GM18526 (cell line): ENCODE data around the gene MT1E.

ENCODE experiments used
- POLR2A ChIP-seq: IDR thresholded peaks from 3 replicates; pipeline ENCODE4 v1.6.1; 2011; ENCODE audit not compliant: insufficient read length; ENCODE audit errors: extremely low read depth

The MT1E gene

DNA sequence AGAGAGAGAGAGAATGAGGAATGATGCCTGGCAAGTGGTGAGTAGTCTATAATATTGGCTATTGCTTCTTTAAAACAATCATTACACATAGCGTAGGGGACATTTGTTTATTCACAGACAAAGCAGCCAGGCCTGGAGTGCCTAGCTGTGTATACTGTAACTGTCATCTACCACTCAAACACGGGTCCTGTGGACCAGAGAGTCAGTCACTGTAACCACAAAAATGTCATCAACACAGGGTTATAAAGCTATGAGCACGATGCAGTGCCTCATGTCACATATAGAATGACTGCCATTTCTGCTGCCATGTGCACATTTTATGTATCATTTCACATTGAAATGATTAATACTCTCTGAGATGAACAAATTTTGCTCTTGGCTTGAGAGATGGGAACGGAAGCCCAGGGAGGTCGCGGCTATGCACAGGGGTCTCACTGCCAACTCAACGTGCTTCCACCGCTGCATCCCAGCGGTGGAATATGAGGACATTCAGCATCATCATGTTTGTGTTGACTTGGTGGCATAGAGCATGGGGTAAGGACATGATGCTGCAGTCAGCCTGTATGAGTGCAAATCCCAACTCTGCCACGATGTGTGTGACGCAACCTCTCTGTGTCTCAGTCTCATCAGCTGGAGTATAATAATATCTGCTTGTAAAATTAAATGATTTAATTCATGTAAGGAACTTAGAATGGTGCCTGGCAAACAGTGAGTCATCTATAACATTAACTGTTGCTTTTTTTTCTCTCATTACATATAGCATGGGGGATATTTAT, 47.4 kb downstream of the MT1E start:
- TF ChIP-seq POLR2A = no peak

- no peak for TF ChIP-seq POLR2A
Observed at GRCh38 chr16:56673921-56674320, 48.3 kb downstream of the MT1E start.

GRCh38 chr16:56675685-56676210, 50.2 kb downstream of the MT1E start:
- no peak for TF ChIP-seq POLR2A
